SH-SY5Y (cell line): ENCODE results near the gene PRCP.

Source experiments
- GATA2 ChIP-seq: IDR thresholded peaks from 2 replicates; pipeline ENCODE4 v1.6.1; 2011; ENCODE audit warnings: mild to moderate bottlenecking, low read depth, low read length
- GATA3 ChIP-seq: IDR thresholded peaks from 2 replicates; pipeline ENCODE4 v1.6.1; 2011; ENCODE audit warnings: low read depth, mild to moderate bottlenecking, low read length, moderate library complexity

GRCh38 chr11:82791779-82792178 is 108.5 kb downstream of the PRCP start:
- peak; percentile 88 for TF ChIP-seq GATA2
- peak; percentile 72 for TF ChIP-seq GATA3
